Mesothelial cell of epicardium (in vitro differentiated cells): ENCODE data around the gene DYSF. TPM values are rescaled to one million over a fixed set of nuclear protein-coding genes. Genes with fewer than 3 reads are reported as not detected.

ENCODE experiments used
- DNase-seq, 2 experiments: peaks; one replicate each; pipeline ENCODE4 v3.0.0; 2021; ENCODE audit warnings: low spot score in 2 of 2; ENCODE audit not compliant: unreplicated experiment in 2 of 2
- H3K27ac Mint-ChIP-seq: 2 replicates; pipeline ENCODE4 v1.8.0; 2021; ENCODE audit warnings: mixed read lengths
- H3K27me3 Mint-ChIP-seq: 2 replicates; pipeline ENCODE4 v1.8.0; 2021; ENCODE audit warnings: low read depth, mixed read lengths
- H3K36me3 Mint-ChIP-seq: 2 replicates; pipeline ENCODE4 v1.8.0; 2021; ENCODE audit warnings: mixed read lengths
- H3K4me1 Mint-ChIP-seq: 2 replicates; pipeline ENCODE4 v1.8.0; 2021; ENCODE audit warnings: mixed read lengths
- H3K4me3 Mint-ChIP-seq: 2 replicates; pipeline ENCODE4 v1.8.0; 2021; ENCODE audit warnings: mild to moderate bottlenecking, moderate library complexity, mixed read lengths
- H3K9me3 Mint-ChIP-seq: 2 replicates; pipeline ENCODE4 v1.8.0; 2021; ENCODE audit warnings: mixed read lengths
- total RNA-seq: library from RNA; stranded (reverse); gene quantifications from 3 replicates; pipeline ENCODE4 v1.2.1, GENCODE V29; 2021
- TF ChIP-seq, protein P1 (sequence below): fragments of 200-600 bp; sonication (generic); IDR thresholded peaks from one replicate; pipeline ENCODE4 v1.5.0; 2021; ENCODE audit warnings: antibody characterized with exemption; ENCODE audit not compliant: unreplicated experiment

The DYSF gene
- total RNA-seq, 1 donor from 2014 or later = 0.96 TPM

DNA sequence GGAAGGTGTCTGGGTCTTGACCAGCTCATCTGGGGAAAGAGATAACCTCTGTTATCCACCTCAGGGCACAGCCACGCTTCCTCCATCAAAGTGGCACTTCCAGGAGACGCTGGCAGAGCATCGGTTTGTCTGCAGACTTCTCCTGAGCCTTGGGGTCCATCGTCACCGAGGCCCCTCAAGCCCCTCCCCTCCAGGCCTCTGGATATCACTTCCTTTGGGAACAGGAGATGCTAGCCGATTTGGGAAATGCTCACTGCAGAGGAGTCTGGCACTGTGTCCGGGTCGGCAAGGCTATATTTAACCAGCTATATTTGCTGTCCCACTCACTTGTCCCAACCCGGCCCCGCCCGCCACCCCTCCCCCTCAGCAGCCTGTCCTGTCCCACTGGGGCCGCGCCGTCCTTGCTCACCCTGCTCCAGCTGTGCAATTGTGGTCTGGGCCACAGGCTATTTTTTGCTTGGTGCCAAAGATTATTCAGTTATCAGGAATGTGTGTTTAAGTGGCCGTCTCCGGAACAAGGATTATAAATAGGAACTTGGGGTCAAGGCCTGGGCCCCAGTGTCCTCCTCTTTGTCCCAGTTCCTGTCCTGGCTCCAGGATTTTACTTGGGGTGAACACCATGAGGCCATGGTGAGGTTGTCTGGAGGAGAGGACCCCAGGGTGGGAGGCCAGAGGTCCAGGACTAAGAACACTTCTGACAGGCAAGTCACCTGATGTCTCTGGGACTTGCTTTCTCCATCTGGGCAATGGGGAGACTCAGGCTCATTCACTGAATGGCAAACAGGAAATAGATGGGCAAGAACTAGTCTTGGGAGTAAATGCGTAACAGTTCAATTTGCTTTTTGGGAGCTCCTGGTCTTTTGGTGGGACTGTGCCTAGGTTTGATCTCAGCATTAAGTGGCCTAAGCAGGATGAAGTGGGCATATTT is 263.6 kb downstream of the DYSF start:
- peaks cover 8% of the 10 kb centered on the region for H3K4me1 Mint-ChIP-seq
- TF ChIP-seq, protein P1, sequence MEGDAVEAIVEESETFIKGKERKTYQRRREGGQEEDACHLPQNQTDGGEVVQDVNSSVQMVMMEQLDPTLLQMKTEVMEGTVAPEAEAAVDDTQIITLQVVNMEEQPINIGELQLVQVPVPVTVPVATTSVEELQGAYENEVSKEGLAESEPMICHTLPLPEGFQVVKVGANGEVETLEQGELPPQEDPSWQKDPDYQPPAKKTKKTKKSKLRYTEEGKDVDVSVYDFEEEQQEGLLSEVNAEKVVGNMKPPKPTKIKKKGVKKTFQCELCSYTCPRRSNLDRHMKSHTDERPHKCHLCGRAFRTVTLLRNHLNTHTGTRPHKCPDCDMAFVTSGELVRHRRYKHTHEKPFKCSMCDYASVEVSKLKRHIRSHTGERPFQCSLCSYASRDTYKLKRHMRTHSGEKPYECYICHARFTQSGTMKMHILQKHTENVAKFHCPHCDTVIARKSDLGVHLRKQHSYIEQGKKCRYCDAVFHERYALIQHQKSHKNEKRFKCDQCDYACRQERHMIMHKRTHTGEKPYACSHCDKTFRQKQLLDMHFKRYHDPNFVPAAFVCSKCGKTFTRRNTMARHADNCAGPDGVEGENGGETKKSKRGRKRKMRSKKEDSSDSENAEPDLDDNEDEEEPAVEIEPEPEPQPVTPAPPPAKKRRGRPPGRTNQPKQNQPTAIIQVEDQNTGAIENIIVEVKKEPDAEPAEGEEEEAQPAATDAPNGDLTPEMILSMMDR = no peak
- no peaks in the 10 kb centered on the region for H3K36me3 Mint-ChIP-seq
- no peak for DNase-seq
- H3K27me3 Mint-ChIP-seq = no peaks in the 10 kb centered on the region
- H3K9me3 Mint-ChIP-seq = peaks cover under 1% of the 10 kb centered on the region
- no peak overlapping the region for H3K27ac Mint-ChIP-seq
- no peak overlapping the region for H3K4me3 Mint-ChIP-seq

GRCh38 chr2:71718686-71719085 is 265.3 kb downstream of the DYSF start:
- no peak for DNase-seq
- Mint-ChIP-seq H3K4me1 (peaks cover 13% of the 10 kb centered on the region), H3K4me3 (no peak overlapping the region), H3K27me3 (no peaks in the 10 kb centered on the region), H3K27ac (no peak overlapping the region), H3K36me3 (no peaks in the 10 kb centered on the region), H3K9me3 (peaks cover 9% of the 10 kb centered on the region)
- TF ChIP-seq, protein P1 = no peak

DNA sequence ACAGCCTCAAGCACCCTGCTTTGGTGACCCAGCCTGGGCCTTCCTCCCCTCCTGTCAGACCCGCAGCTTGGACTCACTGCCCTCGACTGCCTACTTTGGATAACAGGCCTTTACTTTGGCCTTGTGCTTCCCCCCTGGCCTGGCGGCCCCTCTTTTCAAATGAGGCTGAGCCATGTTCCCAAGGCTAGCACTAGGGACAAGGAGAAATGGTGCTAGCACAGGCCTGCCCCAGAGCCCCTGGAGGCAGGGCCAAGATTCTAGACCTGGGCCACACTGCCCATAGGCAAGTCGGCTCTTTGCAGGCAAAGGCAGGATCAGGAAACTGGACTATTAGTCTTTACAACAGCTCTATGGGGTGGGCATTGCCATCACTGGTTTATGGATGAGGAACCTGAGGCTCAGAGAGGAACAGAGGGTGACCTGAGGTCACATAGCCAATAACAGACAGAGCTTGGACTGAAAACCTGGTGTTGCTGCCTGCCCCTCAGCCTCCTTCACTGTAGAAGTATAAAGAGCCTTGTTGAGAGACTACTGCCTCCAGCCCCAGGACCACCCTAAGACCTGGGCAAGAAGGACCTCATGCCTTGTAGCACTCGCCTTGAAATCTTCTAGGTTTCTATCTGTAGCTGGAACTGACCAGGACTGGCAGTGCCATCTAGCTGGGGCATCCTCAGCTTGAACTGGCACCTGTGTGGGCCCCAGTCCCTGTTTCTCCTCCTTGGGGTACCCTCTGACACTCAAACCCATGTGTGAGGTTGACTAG is 266.3 kb downstream of the DYSF start:
- no peak for DNase-seq
- Mint-ChIP-seq H3K27ac (no peak overlapping the region), H3K4me3 (no peak overlapping the region), H3K36me3 (peaks cover 3% of the 10 kb centered on the region), H3K4me1 (peaks cover 13% of the 10 kb centered on the region), H3K27me3 (no peaks in the 10 kb centered on the region), H3K9me3 (peaks cover 9% of the 10 kb centered on the region)
- TF ChIP-seq, protein P1 = no peak

DNA sequence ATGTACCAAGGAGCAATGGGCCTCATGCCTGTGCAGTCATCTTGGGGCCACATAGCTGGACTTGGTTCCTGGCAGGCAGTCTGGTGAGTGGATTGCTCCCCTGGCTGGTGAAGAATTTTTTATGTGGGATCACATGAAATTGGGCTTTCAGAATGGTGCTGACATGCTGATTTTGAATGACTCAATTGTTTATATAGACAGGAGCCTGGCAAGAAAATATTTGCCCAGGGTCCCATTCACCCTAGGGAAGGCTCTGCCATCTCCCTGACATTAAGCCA is 266.9 kb downstream of the DYSF start:
- H3K36me3 Mint-ChIP-seq = peaks cover 3% of the 10 kb centered on the region
- H3K27me3 Mint-ChIP-seq = no peaks in the 10 kb centered on the region
- DNase-seq = no peak
- H3K27ac Mint-ChIP-seq = no peak overlapping the region
- no peak overlapping the region for H3K4me3 Mint-ChIP-seq
- peaks cover 13% of the 10 kb centered on the region for H3K4me1 Mint-ChIP-seq
- peaks cover 9% of the 10 kb centered on the region for H3K9me3 Mint-ChIP-seq
- TF ChIP-seq, protein P1 = no peak

DNA sequence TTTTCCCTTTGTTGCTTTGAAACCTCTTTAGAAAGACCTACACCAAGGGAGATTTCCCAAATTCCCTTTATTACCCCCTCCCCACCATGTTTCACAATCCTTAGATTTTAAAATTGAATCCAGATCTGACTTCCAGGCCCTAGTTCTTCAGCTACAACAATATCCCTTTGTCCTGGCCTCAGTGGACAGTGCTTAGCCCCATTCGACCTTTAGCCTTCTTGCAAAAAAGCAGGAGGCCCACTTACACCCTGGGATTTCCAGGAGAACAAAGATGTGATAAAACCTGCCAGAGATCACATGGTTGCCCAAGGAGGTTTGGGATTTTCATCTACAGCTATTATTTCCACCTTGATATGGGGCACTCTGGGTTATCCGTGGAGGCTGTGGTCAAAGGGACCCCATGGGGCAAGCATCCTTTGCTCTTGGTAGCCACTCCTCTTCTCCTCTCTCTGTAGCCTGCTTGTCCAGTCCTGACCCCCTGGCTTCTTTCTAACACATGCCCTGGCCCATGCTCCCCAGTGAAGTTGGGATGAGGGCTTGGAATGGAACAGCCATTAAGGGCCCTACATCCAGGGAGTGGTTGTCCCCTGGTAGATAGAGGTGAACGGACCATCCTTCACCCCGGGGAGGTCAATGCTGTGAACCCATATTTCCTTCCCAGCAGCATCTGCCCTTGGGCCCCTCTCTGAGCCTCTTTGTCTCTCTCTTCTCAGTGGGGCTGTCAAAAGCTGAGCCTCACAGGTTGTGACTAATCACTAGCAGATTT is 267.4 kb downstream of the DYSF start:
- Mint-ChIP-seq H3K4me3 (no peak overlapping the region), H3K27me3 (no peaks in the 10 kb centered on the region), H3K9me3 (peaks cover 9% of the 10 kb centered on the region), H3K4me1 (peaks cover 13% of the 10 kb centered on the region), H3K27ac (no peak overlapping the region), H3K36me3 (peaks cover 3% of the 10 kb centered on the region)
- no peak for DNase-seq
- TF ChIP-seq, protein P1 = no peak
